Neuronal stem cell (in vitro differentiated cells): Measurements from ENCODE around the gene CHRM3.

Source experiments
- DNase-seq: peaks from one replicate; pipeline ENCODE4 v3.0.0-alpha.2; 2013; ENCODE audit warnings: low spot score
- H2AFZ ChIP-seq: one replicate; pipeline ENCODE4 v1.6.1; 2013; ENCODE audit warnings: mild to moderate bottlenecking, low read length, inconsistent platforms
- H2AK5ac ChIP-seq: 2 replicates; pipeline ENCODE4 v1.6.1; 2013; ENCODE audit warnings: low read depth, mild to moderate bottlenecking, inconsistent platforms, low read length, moderate library complexity, mixed read lengths
- H2BK120ac ChIP-seq: 2 replicates; pipeline ENCODE4 v1.6.1; 2013; ENCODE audit warnings: low read depth, mild to moderate bottlenecking, inconsistent platforms, low read length, moderate library complexity, mixed read lengths
- H2BK12ac ChIP-seq: one replicate; pipeline ENCODE4 v1.6.1; 2013; ENCODE audit warnings: low read length, inconsistent platforms
- H2BK15ac ChIP-seq: 2 replicates; pipeline ENCODE4 v1.6.1; 2013; ENCODE audit warnings: mild to moderate bottlenecking, low read length, inconsistent platforms, mixed read lengths
- H2BK5ac ChIP-seq: one replicate; pipeline ENCODE4 v1.6.1; 2013; ENCODE audit warnings: inconsistent platforms, mild to moderate bottlenecking, low read length, moderate library complexity
- H3K14ac ChIP-seq: one replicate; pipeline ENCODE4 v1.6.1; 2013; ENCODE audit warnings: low read length, inconsistent platforms
- H3K18ac ChIP-seq: 2 replicates; pipeline ENCODE4 v1.6.1; 2013; ENCODE audit warnings: low read length, inconsistent platforms
- H3K23ac ChIP-seq: 2 replicates; pipeline ENCODE4 v1.6.1; 2013; ENCODE audit warnings: low read depth, mild to moderate bottlenecking, mixed read lengths, low read length, inconsistent platforms; ENCODE audit not compliant: poor library complexity
- H3K27ac ChIP-seq: replicated peaks from 3 replicates; pipeline ENCODE4 v1.5.1; 2013; ENCODE audit warnings: low read length, inconsistent platforms
- H3K27me3 ChIP-seq, 3 experiments: 2 replicates each; pipeline ENCODE4 v1.6.1; 2013; ENCODE audit warnings: low read length in 3 of 3, mild to moderate bottlenecking in 2 of 3, inconsistent platforms in 1 of 3, low read depth in 1 of 3, mixed read lengths in 1 of 3, moderate library complexity in 1 of 3; ENCODE audit not compliant: control insufficient read depth in 3 of 3, insufficient read depth in 3 of 3
- H3K36me3 ChIP-seq, 2 donors: replicated peaks in 1 of 2; 2 replicates each; pipeline ENCODE4 v1.6.1; 2013; ENCODE audit warnings: low read length in 2 of 2; ENCODE audit not compliant: control insufficient read depth in 2 of 2, insufficient read depth in 2 of 2
- H3K4ac ChIP-seq: 2 replicates; pipeline ENCODE4 v1.6.1; 2013; ENCODE audit warnings: inconsistent platforms, mild to moderate bottlenecking, low read length, moderate library complexity
- H3K4me1 ChIP-seq, 2 donors: 1 replicate in 1 of 2; 2 replicates in 1 of 2; pipeline ENCODE4 v1.6.1; 2013; ENCODE audit warnings: low read length in 2 of 2, low read depth in 1 of 2; ENCODE audit not compliant: control insufficient read depth in 2 of 2, insufficient read depth in 1 of 2
- H3K4me2 ChIP-seq: one replicate; pipeline ENCODE4 v1.6.1; 2013; ENCODE audit warnings: mild to moderate bottlenecking, low read length, inconsistent platforms; ENCODE audit not compliant: insufficient read depth, poor library complexity, severe bottlenecking
- H3K4me3 ChIP-seq, 2 donors: 2 replicates each; pipeline ENCODE4 v1.5.1; 2013; ENCODE audit warnings: low read length in 2 of 2, mild to moderate bottlenecking in 2 of 2, inconsistent platforms in 1 of 2, moderate library complexity in 1 of 2
- H3K79me1 ChIP-seq: one replicate; pipeline ENCODE4 v1.6.1; 2013; ENCODE audit warnings: low read depth, mild to moderate bottlenecking, inconsistent platforms, low read length, moderate library complexity
- H3K9ac ChIP-seq: one replicate; pipeline ENCODE4 v1.6.1; 2013; ENCODE audit warnings: mild to moderate bottlenecking, low read depth, low read length, inconsistent platforms; ENCODE audit not compliant: poor library complexity
- H3K9me3 ChIP-seq, 2 donors: replicated peaks in 1 of 2; 2 replicates each; pipeline versions ENCODE3 to v1.6.1; 2013; ENCODE audit warnings: low read length in 2 of 2, mild to moderate bottlenecking in 2 of 2, inconsistent platforms in 1 of 2, low read depth in 1 of 2, mixed read lengths in 1 of 2, moderate library complexity in 1 of 2; ENCODE audit not compliant: control insufficient read depth in 2 of 2, insufficient read depth in 1 of 2
- H4K8ac ChIP-seq: one replicate; pipeline ENCODE4 v1.6.1; 2013; ENCODE audit warnings: low read depth, mild to moderate bottlenecking, inconsistent platforms, low read length, moderate library complexity
- H4K91ac ChIP-seq: one replicate; pipeline ENCODE4 v1.6.1; 2013; ENCODE audit warnings: low read length, low read depth, mild to moderate bottlenecking, inconsistent platforms; ENCODE audit not compliant: poor library complexity
- WGBS, 2 donors: extraction: QIAGEN DNeasy Blood & Tissue Kit; methylation state at CpG; one replicate each; pipeline ENCODE4 v1.1.7; 2013; ENCODE audit warnings: missing lambda C conversion rate in 2 of 2, mixed read lengths in 1 of 2; ENCODE audit not compliant: insufficient read length in 2 of 2, insufficient replicate concordance in 1 of 2; ENCODE audit errors: extremely low coverage in 2 of 2; 5-methylcytosine and 5-hydroxymethylcytosine counted together

The CHRM3 gene

DNA sequence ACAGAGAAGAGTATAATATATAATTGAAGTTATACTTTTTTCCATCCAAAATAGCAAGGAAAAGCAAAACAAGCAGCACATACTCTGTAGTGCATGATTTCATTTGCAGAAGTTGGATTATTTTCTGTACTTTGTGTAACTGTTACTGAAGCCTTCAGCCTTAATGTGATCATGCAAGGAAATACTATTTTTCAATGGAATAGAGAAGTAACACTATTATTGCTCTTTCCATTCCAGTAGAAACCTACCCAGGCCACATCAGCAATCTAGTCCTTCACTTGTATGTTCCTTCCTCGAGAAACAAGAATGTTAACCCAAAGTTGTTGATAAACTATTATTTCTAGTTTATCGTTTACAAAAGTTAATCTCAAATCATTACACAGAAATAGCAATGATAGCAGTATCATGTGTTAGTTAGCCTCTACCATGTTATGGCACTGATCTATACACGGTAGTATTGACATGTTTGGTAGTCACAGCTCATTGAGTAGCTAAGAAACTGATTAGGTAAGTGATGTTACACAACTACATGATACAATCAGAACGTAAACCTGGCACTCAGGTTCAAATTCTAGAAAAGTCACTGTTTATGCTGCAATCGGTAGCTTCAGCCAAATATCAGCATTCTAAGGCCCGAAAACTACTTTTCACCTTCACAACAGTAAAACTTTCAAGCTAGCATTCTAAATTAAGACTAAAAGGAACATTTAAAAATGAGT, 37.6 kb upstream of the CHRM3 start:
- no CpG with 5 or more reads among the region's 6 CpGs for WGBS, 2 donors
- Histone ChIP-seq H3K4me3 (no peak overlapping the region), H2BK120ac (no peak overlapping the region), H3K4me2 (no peak overlapping the region), H3K27ac (no peak overlapping the region), H4K8ac (no peak overlapping the region), H3K36me3 (no peaks in the 10 kb centered on the region), H3K18ac (no peak overlapping the region), H3K4me1 (no peaks in the 10 kb centered on the region), H2BK12ac (no peak overlapping the region), H2BK5ac (no peak overlapping the region), H3K23ac (no peak overlapping the region), H4K91ac (no peak overlapping the region), H3K9me3 (no peaks in the 10 kb centered on the region), H2AK5ac (no peak overlapping the region), H3K27me3 (no peaks in the 10 kb centered on the region), H3K79me1 (no peaks in the 10 kb centered on the region), H2AFZ (no peak overlapping the region), H3K4ac (no peak overlapping the region), H2BK15ac (no peak overlapping the region), H3K9ac (no peak overlapping the region), H3K14ac (no peak overlapping the region)
- no peak for DNase-seq

DNA sequence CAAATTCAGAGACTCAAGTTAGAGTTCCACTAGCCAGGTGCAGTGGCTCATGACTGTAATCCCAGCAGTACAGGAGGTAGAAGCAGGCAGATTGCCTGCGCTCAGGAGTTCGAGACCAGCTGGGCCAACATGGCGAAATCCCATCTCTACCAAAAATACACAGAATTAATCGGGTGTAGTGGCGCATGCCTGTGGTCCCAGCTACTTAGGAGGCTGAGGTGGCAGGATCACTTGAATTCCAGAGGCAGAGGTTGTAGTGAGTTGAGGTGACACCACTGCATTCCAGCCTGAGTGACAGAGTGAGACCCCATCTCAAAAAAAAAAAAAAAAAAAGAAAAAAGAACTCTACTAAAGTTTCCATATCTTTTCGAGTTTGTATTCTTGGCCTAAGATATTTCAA, 36.7 kb upstream of the CHRM3 start:
- no peak overlapping the region for H4K91ac ChIP-seq
- H2BK15ac ChIP-seq: no peak overlapping the region
- H3K18ac ChIP-seq: no peak overlapping the region
- H2BK12ac ChIP-seq: no peak overlapping the region
- H2BK5ac ChIP-seq: no peak overlapping the region
- no peak overlapping the region for H2AFZ ChIP-seq
- H3K27me3 ChIP-seq: no peaks in the 10 kb centered on the region
- no peak overlapping the region for H4K8ac ChIP-seq
- H3K4ac ChIP-seq: no peak overlapping the region
- no peaks in the 10 kb centered on the region for H3K4me1 ChIP-seq
- no peak overlapping the region for H2BK120ac ChIP-seq
- H3K14ac ChIP-seq: no peak overlapping the region
- no peak overlapping the region for H3K23ac ChIP-seq
- H3K36me3 ChIP-seq: no peaks in the 10 kb centered on the region
- H3K4me2 ChIP-seq: no peak overlapping the region
- no peaks in the 10 kb centered on the region for H3K79me1 ChIP-seq
- H3K9me3 ChIP-seq: no peaks in the 10 kb centered on the region
- H3K4me3 ChIP-seq: no peak overlapping the region
- no peak overlapping the region for H3K9ac ChIP-seq
- no peak overlapping the region for H3K27ac ChIP-seq
- DNase-seq: no peak
- no CpG with 5 or more reads among the region's 6 CpGs for WGBS, 2 donors
- H2AK5ac ChIP-seq: no peak overlapping the region

DNA sequence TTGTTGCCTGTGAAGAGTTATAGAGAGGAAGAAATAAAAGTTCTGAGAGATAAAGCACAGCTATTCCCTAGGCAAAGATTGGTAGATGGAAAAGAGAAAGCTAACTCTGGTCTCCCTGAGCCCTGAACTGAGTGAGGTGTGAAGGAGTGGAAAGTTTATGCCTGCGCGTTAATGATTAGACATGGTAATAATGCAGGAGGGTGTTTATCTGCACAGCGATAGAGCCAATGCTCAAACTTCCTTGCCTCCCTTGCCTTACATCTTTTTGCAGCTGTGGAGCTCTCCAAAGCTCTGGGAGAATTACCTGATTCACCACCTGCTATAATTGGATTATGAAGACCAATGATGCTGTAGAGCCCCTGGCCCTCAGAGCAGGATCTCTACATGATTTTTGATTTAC, 32.8 kb upstream of the CHRM3 start:
- no peak overlapping the region for H4K91ac ChIP-seq
- no peak for DNase-seq
- H4K8ac ChIP-seq: no peak overlapping the region
- no peak overlapping the region for H2BK12ac ChIP-seq
- H3K4me1 ChIP-seq: no peaks in the 10 kb centered on the region
- H3K18ac ChIP-seq: no peak overlapping the region
- H3K23ac ChIP-seq: no peak overlapping the region
- H2BK5ac ChIP-seq: no peak overlapping the region
- no peak overlapping the region for H3K14ac ChIP-seq
- no peaks in the 10 kb centered on the region for H3K36me3 ChIP-seq
- no peak overlapping the region for H2AK5ac ChIP-seq
- no peak overlapping the region for H3K4me2 ChIP-seq
- H2AFZ ChIP-seq: no peak overlapping the region
- no peak overlapping the region for H2BK120ac ChIP-seq
- no peaks in the 10 kb centered on the region for H3K27me3 ChIP-seq
- no peak overlapping the region for H3K9ac ChIP-seq
- no peak overlapping the region for H3K27ac ChIP-seq
- H3K4me3 ChIP-seq: no peak overlapping the region
- H3K79me1 ChIP-seq: no peaks in the 10 kb centered on the region
- H3K9me3 ChIP-seq: no peaks in the 10 kb centered on the region
- no peak overlapping the region for H2BK15ac ChIP-seq
- no CpG with 5 or more reads among the region's 3 CpGs for WGBS, 2 donors
- H3K4ac ChIP-seq: no peak overlapping the region

DNA sequence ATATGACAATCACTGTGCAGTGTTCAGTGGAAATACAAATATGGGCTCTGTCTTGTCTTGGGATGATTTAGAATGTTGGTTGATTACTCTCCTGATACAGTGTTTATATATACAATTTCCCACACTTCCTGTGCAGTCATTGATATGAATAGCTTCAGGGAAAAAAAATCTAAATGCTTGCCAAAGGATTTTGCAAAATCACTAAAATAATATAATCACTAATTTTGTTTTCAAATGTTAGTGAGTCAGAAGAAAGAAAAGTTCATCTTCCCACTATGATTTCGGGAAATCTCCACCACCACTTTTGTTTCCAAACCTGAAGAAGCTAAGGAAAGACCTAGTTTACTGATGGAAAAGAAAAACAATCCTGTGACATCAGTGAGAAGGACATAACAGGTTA, 32.1 kb upstream of the CHRM3 start:
- no peak overlapping the region for H3K23ac ChIP-seq

More for the DNA sequence above, 32.1 kb upstream of the CHRM3 start:
- Histone ChIP-seq H2BK120ac (no peak overlapping the region), H3K4me1 (no peaks in the 10 kb centered on the region), H3K4me2 (no peak overlapping the region), H2AFZ (no peak overlapping the region), H3K36me3 (no peaks in the 10 kb centered on the region), H4K8ac (no peak overlapping the region), H3K4ac (no peak overlapping the region), H3K4me3 (no peak overlapping the region), H4K91ac (no peak overlapping the region), H3K27ac (no peak overlapping the region), H2BK5ac (no peak overlapping the region), H2AK5ac (no peak overlapping the region), H3K79me1 (no peaks in the 10 kb centered on the region), H3K9ac (no peak overlapping the region), H3K18ac (no peak overlapping the region), H2BK15ac (no peak overlapping the region), H2BK12ac (no peak overlapping the region), H3K27me3 (no peaks in the 10 kb centered on the region), H3K14ac (no peak overlapping the region), H3K9me3 (no peaks in the 10 kb centered on the region)
- DNase-seq: no peak
- no CpG with 5 or more reads among the region's 1 CpG for WGBS, 2 donors
